SK-N-SH treated with all-trans-retinoic acid at 6 μM for 48 hours (cell line): ENCODE measurements around the gene ADAMTS5.

Source experiments
- ATAC-seq: fragments of 200-7000 bp; cut with Tn5 transposase; 3 replicates; pipeline ENCODE4 v1.9.1; 2020; ENCODE audit warnings: mild to moderate bottlenecking, moderate library complexity
- ARNTL ChIP-seq: fragments of 450-650 bp; formaldehyde crosslinking; IDR thresholded peaks from 2 replicates; pipeline ENCODE4 v1.5.0; 2020; ENCODE audit warnings: low read depth, mild to moderate bottlenecking, moderate library complexity, borderline replicate concordance
- BACH2 ChIP-seq: fragments of 250-450 bp; sonication (Bioruptor Pico); IDR thresholded peaks from 2 replicates; pipeline ENCODE4 v1.9.0; 2021; ENCODE audit warnings: mild to moderate bottlenecking, borderline replicate concordance
- CREB5 ChIP-seq: fragments of 250-450 bp; sonication (Bioruptor Pico); IDR thresholded peaks from 2 replicates; pipeline ENCODE4 v1.5.1; 2020; ENCODE audit warnings: low read depth, mild to moderate bottlenecking, moderate library complexity
- CSRNP3 ChIP-seq: fragments of 250-450 bp; sonication (Bioruptor Pico); IDR thresholded peaks from 2 replicates; pipeline ENCODE4 v1.5.1; 2021; ENCODE audit warnings: mild to moderate bottlenecking, moderate library complexity
- ESRRG ChIP-seq: fragments of 250-450 bp; sonication (Bioruptor Pico); IDR thresholded peaks from 2 replicates; pipeline ENCODE4 v1.6.1; 2021; ENCODE audit warnings: mild to moderate bottlenecking
- GLIS3 ChIP-seq: fragments of 250-450 bp; sonication (Bioruptor Pico); IDR thresholded peaks from 2 replicates; pipeline ENCODE4 v1.5.0; 2020; ENCODE audit warnings: mild to moderate bottlenecking, moderate library complexity
- ISL1 ChIP-seq: fragments of 250-450 bp; sonication (Bioruptor Pico); IDR thresholded peaks from 2 replicates; pipeline ENCODE4 v2.1.2; 2022; ENCODE audit warnings: mild to moderate bottlenecking, moderate library complexity
- OSR1 ChIP-seq: fragments of 250-450 bp; sonication (Bioruptor Pico); IDR thresholded peaks from 2 replicates; pipeline ENCODE4 v1.8.0; 2022; ENCODE audit warnings: moderate library complexity, mild to moderate bottlenecking, inconsistent platforms
- PPARA ChIP-seq: fragments of 250-450 bp; sonication (Bioruptor Pico); IDR thresholded peaks from 2 replicates; pipeline ENCODE4 v1.5.0; 2020; ENCODE audit warnings: mild to moderate bottlenecking, borderline replicate concordance
- SNAI2 ChIP-seq: fragments of 250-450 bp; sonication (Bioruptor Pico); IDR thresholded peaks from 2 replicates; pipeline ENCODE4 v1.5.0; 2020; ENCODE audit warnings: mild to moderate bottlenecking, moderate library complexity
- TCF4 ChIP-seq: fragments of 250-450 bp; sonication (Bioruptor Pico); IDR thresholded peaks from 2 replicates; pipeline ENCODE4 v1.8.0; 2021; ENCODE audit warnings: mild to moderate bottlenecking, moderate library complexity, borderline replicate concordance
- TOX ChIP-seq: fragments of 250-450 bp; sonication (Bioruptor Pico); IDR thresholded peaks from 2 replicates; pipeline ENCODE4 v1.8.0; 2021; ENCODE audit warnings: mild to moderate bottlenecking, moderate library complexity, borderline replicate concordance
- TSHZ2 ChIP-seq: fragments of 250-450 bp; sonication (Bioruptor Pico); IDR thresholded peaks from 2 replicates; pipeline ENCODE4 v1.5.0; 2020; ENCODE audit warnings: mild to moderate bottlenecking, moderate library complexity
- ZFP3 ChIP-seq: fragments of 250-450 bp; sonication (Bioruptor Pico); IDR thresholded peaks from 2 replicates; pipeline ENCODE4 v1.5.0; 2020; ENCODE audit warnings: mild to moderate bottlenecking, moderate library complexity
- ZNF565 ChIP-seq: fragments of 450-650 bp; formaldehyde crosslinking; conservative IDR thresholded peaks from 2 replicates; pipeline ENCODE4 v1.5.0; 2020; ENCODE audit warnings: low read depth, mild to moderate bottlenecking, moderate library complexity
- TF ChIP-seq, protein P1 (sequence below): fragments of 250-450 bp; sonication (Bioruptor Pico); IDR thresholded peaks from 2 replicates; pipeline ENCODE4 v1.8.0; 2020; ENCODE audit warnings: mild to moderate bottlenecking, moderate library complexity, borderline replicate concordance

ADAMTS5 gene

GRCh38 chr21:26881504-26882228 lies 85.2 kb downstream of the ADAMTS5 start:
- TF ChIP-seq CSRNP3 (CRISPR knock-in tag) (no peak), TOX (no peak), SNAI2 (CRISPR knock-in tag) (no peak), BACH2 (CRISPR knock-in tag) (no peak), GLIS3 (no peak), ESRRG (CRISPR knock-in tag) (no peak), ISL1 (CRISPR knock-in tag) (no peak), OSR1 (CRISPR knock-in tag) (no peak), ZFP3 (no peak), TSHZ2 (no peak), ZNF565 (CRISPR knock-in tag) (no peak), ARNTL (no peak)
- TF ChIP-seq, protein P1, sequence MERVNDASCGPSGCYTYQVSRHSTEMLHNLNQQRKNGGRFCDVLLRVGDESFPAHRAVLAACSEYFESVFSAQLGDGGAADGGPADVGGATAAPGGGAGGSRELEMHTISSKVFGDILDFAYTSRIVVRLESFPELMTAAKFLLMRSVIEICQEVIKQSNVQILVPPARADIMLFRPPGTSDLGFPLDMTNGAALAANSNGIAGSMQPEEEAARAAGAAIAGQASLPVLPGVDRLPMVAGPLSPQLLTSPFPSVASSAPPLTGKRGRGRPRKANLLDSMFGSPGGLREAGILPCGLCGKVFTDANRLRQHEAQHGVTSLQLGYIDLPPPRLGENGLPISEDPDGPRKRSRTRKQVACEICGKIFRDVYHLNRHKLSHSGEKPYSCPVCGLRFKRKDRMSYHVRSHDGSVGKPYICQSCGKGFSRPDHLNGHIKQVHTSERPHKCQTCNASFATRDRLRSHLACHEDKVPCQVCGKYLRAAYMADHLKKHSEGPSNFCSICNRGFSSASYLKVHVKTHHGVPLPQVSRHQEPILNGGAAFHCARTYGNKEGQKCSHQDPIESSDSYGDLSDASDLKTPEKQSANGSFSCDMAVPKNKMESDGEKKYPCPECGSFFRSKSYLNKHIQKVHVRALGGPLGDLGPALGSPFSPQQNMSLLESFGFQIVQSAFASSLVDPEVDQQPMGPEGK (CRISPR knock-in tag), result no peak
- 0 out of 3 replicates have a peak, but pooled peaks have one; percentile 27 for ATAC-seq

- ATAC-seq, result peak; percentile 44; the same call in 2 of the 3 replicates
- TF ChIP-seq CREB5 (CRISPR knock-in tag), result no peak
- TF ChIP-seq TCF4 (CRISPR knock-in tag), result peak; percentile 83; the same call in 1 of the 2 replicates
Measured at GRCh38 chr21:26877018-26877417, 89.9 kb downstream of the ADAMTS5 start.

- no peak for TF ChIP-seq ARNTL
- no peak for TF ChIP-seq OSR1 (CRISPR knock-in tag)
- no peak for TF ChIP-seq PPARA
- no peak for TF ChIP-seq CSRNP3 (CRISPR knock-in tag)
- no peak for TF ChIP-seq ISL1 (CRISPR knock-in tag)
- ATAC-seq, result no peak
Measured at GRCh38 chr21:26874347-26874746, 92.5 kb downstream of the ADAMTS5 start.
